Measurements from ENCODE around the gene MRPS7. TPM values are rescaled to one million over a fixed set of nuclear protein-coding genes. Genes with fewer than 3 reads are reported as not detected.

Gene MRPS7
- total RNA-seq, 1 experiment from 2014 or later, result 103 TPM

- no TSS peak for BruUV-seq (replicated peaks)
- Histone ChIP-seq H3K9me3 (ENCODE audit: low read depth, low read length, poor library complexity, severe bottlenecking) (no peaks in the 10 kb centered on the region), H3K4me1 (ENCODE audit: insufficient read depth, low read length, poor library complexity, severe bottlenecking) (no peaks in the 10 kb centered on the region), H3K36me3 (ENCODE audit: insufficient read depth, low read length, poor library complexity, severe bottlenecking) (peaks cover 13% of the 10 kb centered on the region), H3K4me3 (ENCODE audit: low read depth, low read length, poor library complexity, severe bottlenecking) (no peak overlapping the region), H3K27me3 (replicated peaks; ENCODE audit: insufficient read depth, low read depth, low read length, poor library complexity) (no peaks in the 10 kb centered on the region), H3K27ac (ENCODE audit: low read depth, low read length, poor library complexity, severe bottlenecking) (no peak overlapping the region)
- ChIA-PET CTCF (no interaction called here), POLR2A (ENCODE audit: low non-redundant PET) (interaction anchor here (0.7 kb wide), 1 partner anchor 325 kb away, joined by 22 read pairs; no protein-coding TSS in a partner anchor)
- TF ChIP-seq CTCF (conservative IDR thresholded peaks at IDR 0.05; ENCODE audit: low read depth, low read length) (no peak), EZH2 (IDR thresholded peaks at IDR 0.05; ENCODE audit: borderline replicate concordance, low read depth, low read length, poor library complexity, severe bottlenecking) (no peak)
- no peak for DNase-seq (ENCODE audit: low spot score)
- intact Hi-C loops (cut with micrococcal nuclease; ENCODE audit: unreplicated experiment), result no loop called here
These were observed 23.4 kb downstream of the MRPS7 start for GRCh38 chr17:75285123-75285522.

GRCh38 chr17:75287221-75287620, 25.5 kb downstream of the MRPS7 start:
- H3K4me3 ChIP-seq (ENCODE audit: low read depth, low read length, poor library complexity, severe bottlenecking), result no peak overlapping the region
- no peak overlapping the region for H3K27ac ChIP-seq (ENCODE audit: low read depth, low read length, poor library complexity, severe bottlenecking)
- TF ChIP-seq CTCF (conservative IDR thresholded peaks at IDR 0.05; ENCODE audit: low read depth, low read length) (no peak), EZH2 (IDR thresholded peaks at IDR 0.05; ENCODE audit: borderline replicate concordance, low read depth, low read length, poor library complexity, severe bottlenecking) (no peak)
- H3K9me3 ChIP-seq (ENCODE audit: low read depth, low read length, poor library complexity, severe bottlenecking), result no peaks in the 10 kb centered on the region
- intact Hi-C loops (cut with micrococcal nuclease; ENCODE audit: unreplicated experiment), result no loop called here
- H3K36me3 ChIP-seq (ENCODE audit: insufficient read depth, low read length, poor library complexity, severe bottlenecking), result peaks cover 13% of the 10 kb centered on the region
- ChIA-PET CTCF (no interaction called here), POLR2A (ENCODE audit: low non-redundant PET) (no interaction called here)
- BruUV-seq (replicated peaks), result no TSS peak
- DNase-seq (ENCODE audit: low spot score), result no peak
- no peaks in the 10 kb centered on the region for H3K27me3 ChIP-seq (replicated peaks; ENCODE audit: insufficient read depth, low read depth, low read length, poor library complexity)
- H3K4me1 ChIP-seq (ENCODE audit: insufficient read depth, low read length, poor library complexity, severe bottlenecking), result no peaks in the 10 kb centered on the region

- H3K36me3 ChIP-seq (ENCODE audit: insufficient read depth, low read length, poor library complexity, severe bottlenecking), result peaks cover 13% of the 10 kb centered on the region
- no TSS peak for BruUV-seq (replicated peaks)
- DNase-seq (ENCODE audit: low spot score), result no peak
- no peak for TF ChIP-seq EZH2 (IDR thresholded peaks at IDR 0.05; ENCODE audit: borderline replicate concordance, low read depth, low read length, poor library complexity, severe bottlenecking)
- TF ChIP-seq CTCF (conservative IDR thresholded peaks at IDR 0.05; ENCODE audit: low read depth, low read length), result no peak
- POLR2A ChIA-PET (ENCODE audit: low non-redundant PET), result no interaction called here
- H3K27me3 ChIP-seq (replicated peaks; ENCODE audit: insufficient read depth, low read depth, low read length, poor library complexity), result no peaks in the 10 kb centered on the region
- peak overlapping the region; percentile 87 for H3K4me3 ChIP-seq (ENCODE audit: low read depth, low read length, poor library complexity, severe bottlenecking)
- intact Hi-C loops (cut with micrococcal nuclease; ENCODE audit: unreplicated experiment), result no loop called here
- H3K27ac ChIP-seq (ENCODE audit: low read depth, low read length, poor library complexity, severe bottlenecking), result peak overlapping the region; percentile 90
- no peaks in the 10 kb centered on the region for H3K4me1 ChIP-seq (ENCODE audit: insufficient read depth, low read length, poor library complexity, severe bottlenecking)
- CTCF ChIA-PET, result no interaction called here
- H3K9me3 ChIP-seq (ENCODE audit: low read depth, low read length, poor library complexity, severe bottlenecking), result no peaks in the 10 kb centered on the region
These were observed 26.7 kb downstream of the MRPS7 start for GRCh38 chr17:75288359-75288758.

Measured in A673 (cell line).